Prostate gland (tissue), 2 donors: ENCODE measurements around the gene ZNF12. TPM values are rescaled to one million over a fixed set of nuclear protein-coding genes. Genes with fewer than 3 reads are reported as not detected.

Source experiments
- DNase-seq: peaks from one replicate; pipeline ENCODE4 v3.0.0-alpha.2; 2019; ENCODE audit warnings: low spot score
- H3K27ac ChIP-seq, 2 donors: fragments of 200-600 bp; sonication (generic); 2 replicates each; pipeline ENCODE4 v1.5.1; 2017 to 2019
- H3K27me3 ChIP-seq: fragments of 200-600 bp; sonication (generic); replicated peaks from 2 replicates; pipeline ENCODE4 v1.5.1; 2019; ENCODE audit not compliant: insufficient read depth
- H3K36me3 ChIP-seq, 2 donors: fragments of 200-600 bp; sonication (generic); 1 replicate in 1 of 2; 2 replicates in 1 of 2; pipeline versions ENCODE4 v1.5.1 to v1.8.1; 2017 to 2019
- H3K4me1 ChIP-seq: fragments of 200-600 bp; sonication (generic); replicated peaks from 2 replicates; pipeline ENCODE4 v1.5.1; 2019
- H3K4me3 ChIP-seq, 2 donors: fragments of 200-600 bp; sonication (generic); 2 replicates each; pipeline ENCODE4 v1.5.1; 2017 to 2019
- H3K9me3 ChIP-seq: fragments of 200-600 bp; sonication (generic); 2 replicates; pipeline ENCODE4 v1.5.1; 2017
- POLR2A ChIP-seq: fragments of 450-650 bp; IDR thresholded peaks from one replicate; pipeline ENCODE4 v1.6.1; 2016; ENCODE audit warnings: antibody characterized with exemption, mild to moderate bottlenecking
- POLR2AphosphoS5 ChIP-seq: sonication (generic); formaldehyde crosslinking; IDR thresholded peaks from one replicate; pipeline ENCODE4 v1.6.1; 2017; ENCODE audit warnings: antibody characterized with exemption
- WGBS: methylation state at CpG from one replicate; pipeline ENCODE4 v1.1.5; 2018; 5-methylcytosine and 5-hydroxymethylcytosine counted together
- intact Hi-C: fragments of 100-400 bp; cut with DNase I; formaldehyde crosslinking; loops from one replicate; pipeline ENCODE4 v1.14.2; 2022
- total RNA-seq, 2 donors: library from RNA; depleted of rRNA; stranded (reverse); fragments of >200 nt; gene quantifications; one replicate each; pipeline ENCODE4 v1.1.0, GENCODE V29; 2016
- TF ChIP-seq, protein P1 (sequence below), 4 experiments: fragments of 200-600 bp in 2 of 4; fragments of 450-650 bp in 2 of 4; sonication (generic) in 2 of 4; IDR thresholded peaks; 1 replicate in 3 of 4; 2 replicates in 1 of 4; pipeline ENCODE4 v1.5.1; 2016 to 2019; ENCODE audit warnings: antibody characterized with exemption in 4 of 4, mild to moderate bottlenecking in 2 of 4, moderate library complexity in 2 of 4

ZNF12 gene
- total RNA-seq, 2 donors from 2014 or later: 22.1 to 24.1 TPM

DNA sequence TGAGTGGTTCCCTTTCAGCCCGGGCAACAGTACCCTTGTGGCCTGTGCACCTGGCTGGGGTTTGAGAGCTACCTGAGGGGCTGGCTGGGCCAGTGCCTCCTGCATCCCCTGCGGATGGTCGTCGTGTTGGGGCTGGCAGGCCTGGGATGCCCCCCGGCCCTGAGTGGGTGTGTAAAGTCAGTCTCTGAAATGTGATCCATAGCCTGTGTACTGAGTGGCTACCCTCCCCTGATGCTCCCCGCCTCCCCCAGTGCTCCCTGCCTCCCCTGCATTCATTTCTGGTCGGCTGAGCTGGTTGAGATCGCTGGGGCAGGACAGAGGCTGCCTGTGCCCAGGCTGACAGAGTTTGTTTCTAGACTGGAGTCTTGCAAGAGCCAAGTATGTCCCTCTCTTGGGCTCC, 60.3 kb downstream of the ZNF12 start:
- no peak for DNase-seq
- intact Hi-C loops: no loop called here
- Histone ChIP-seq H3K9me3 (no peaks in the 10 kb centered on the region), H3K27ac (no peak overlapping the region), H3K27me3 (no peaks in the 10 kb centered on the region), H3K36me3 (peaks cover 7 to 27% of the 10 kb centered on the region in 2 donors), H3K4me3 (no peak overlapping the region), H3K4me1 (no peaks in the 10 kb centered on the region)
- WGBS: 42% methylated on average over 8 of the region's 8 CpGs
- TF ChIP-seq, protein P1, sequence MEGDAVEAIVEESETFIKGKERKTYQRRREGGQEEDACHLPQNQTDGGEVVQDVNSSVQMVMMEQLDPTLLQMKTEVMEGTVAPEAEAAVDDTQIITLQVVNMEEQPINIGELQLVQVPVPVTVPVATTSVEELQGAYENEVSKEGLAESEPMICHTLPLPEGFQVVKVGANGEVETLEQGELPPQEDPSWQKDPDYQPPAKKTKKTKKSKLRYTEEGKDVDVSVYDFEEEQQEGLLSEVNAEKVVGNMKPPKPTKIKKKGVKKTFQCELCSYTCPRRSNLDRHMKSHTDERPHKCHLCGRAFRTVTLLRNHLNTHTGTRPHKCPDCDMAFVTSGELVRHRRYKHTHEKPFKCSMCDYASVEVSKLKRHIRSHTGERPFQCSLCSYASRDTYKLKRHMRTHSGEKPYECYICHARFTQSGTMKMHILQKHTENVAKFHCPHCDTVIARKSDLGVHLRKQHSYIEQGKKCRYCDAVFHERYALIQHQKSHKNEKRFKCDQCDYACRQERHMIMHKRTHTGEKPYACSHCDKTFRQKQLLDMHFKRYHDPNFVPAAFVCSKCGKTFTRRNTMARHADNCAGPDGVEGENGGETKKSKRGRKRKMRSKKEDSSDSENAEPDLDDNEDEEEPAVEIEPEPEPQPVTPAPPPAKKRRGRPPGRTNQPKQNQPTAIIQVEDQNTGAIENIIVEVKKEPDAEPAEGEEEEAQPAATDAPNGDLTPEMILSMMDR (IDR thresholded peaks at IDR 0.05): no peak
- TF ChIP-seq POLR2AphosphoS5 (no peak), POLR2A (no peak)

DNA sequence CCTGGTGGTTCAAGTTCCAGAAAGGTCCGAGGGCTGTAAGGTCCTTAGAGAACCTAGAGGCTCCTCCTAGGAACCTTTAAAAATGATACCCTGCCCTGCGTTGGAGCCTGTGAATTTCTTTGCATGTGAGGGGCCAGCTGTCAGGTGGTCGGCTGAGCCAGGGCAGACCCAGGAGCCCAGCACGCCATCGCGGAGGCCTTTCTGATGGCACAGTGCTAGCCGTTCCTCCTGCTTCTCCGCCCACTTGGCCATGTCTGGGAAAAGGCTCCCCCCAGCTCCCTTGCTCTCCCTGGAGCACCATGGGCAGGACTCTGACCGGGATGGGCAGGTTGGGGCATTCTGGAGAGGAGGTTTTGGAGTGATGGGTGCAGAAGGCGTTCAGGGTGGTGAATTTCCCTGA, 62.0 kb downstream of the ZNF12 start:
- H3K36me3 ChIP-seq: peaks cover 7 to 27% of the 10 kb centered on the region in 2 donors
- H3K4me3 ChIP-seq: no peak overlapping the region
- H3K27me3 ChIP-seq: no peaks in the 10 kb centered on the region
- intact Hi-C loops: no loop called here
- no peaks in the 10 kb centered on the region for H3K4me1 ChIP-seq
- DNase-seq: no peak
- WGBS: 94% methylated on average over 10 of the region's 10 CpGs
- H3K9me3 ChIP-seq: no peaks in the 10 kb centered on the region
- TF ChIP-seq, protein P1 (IDR thresholded peaks at IDR 0.05): no peak
- H3K27ac ChIP-seq: no peak overlapping the region

GRCh38 chr7:6643915-6644625, 62.7 kb downstream of the ZNF12 start:
- no peak overlapping the region for H3K27ac ChIP-seq
- intact Hi-C loops: no loop called here
- peaks cover 7 to 27% of the 10 kb centered on the region in 2 donors for H3K36me3 ChIP-seq
- no peak overlapping the region for H3K4me3 ChIP-seq
- 92% methylated on average over 21 of the region's 21 CpGs for WGBS
- no peaks in the 10 kb centered on the region for H3K27me3 ChIP-seq
- no peak for DNase-seq
- TF ChIP-seq POLR2AphosphoS5: no peak
- no peaks in the 10 kb centered on the region for H3K4me1 ChIP-seq
- H3K9me3 ChIP-seq: no peaks in the 10 kb centered on the region

DNA sequence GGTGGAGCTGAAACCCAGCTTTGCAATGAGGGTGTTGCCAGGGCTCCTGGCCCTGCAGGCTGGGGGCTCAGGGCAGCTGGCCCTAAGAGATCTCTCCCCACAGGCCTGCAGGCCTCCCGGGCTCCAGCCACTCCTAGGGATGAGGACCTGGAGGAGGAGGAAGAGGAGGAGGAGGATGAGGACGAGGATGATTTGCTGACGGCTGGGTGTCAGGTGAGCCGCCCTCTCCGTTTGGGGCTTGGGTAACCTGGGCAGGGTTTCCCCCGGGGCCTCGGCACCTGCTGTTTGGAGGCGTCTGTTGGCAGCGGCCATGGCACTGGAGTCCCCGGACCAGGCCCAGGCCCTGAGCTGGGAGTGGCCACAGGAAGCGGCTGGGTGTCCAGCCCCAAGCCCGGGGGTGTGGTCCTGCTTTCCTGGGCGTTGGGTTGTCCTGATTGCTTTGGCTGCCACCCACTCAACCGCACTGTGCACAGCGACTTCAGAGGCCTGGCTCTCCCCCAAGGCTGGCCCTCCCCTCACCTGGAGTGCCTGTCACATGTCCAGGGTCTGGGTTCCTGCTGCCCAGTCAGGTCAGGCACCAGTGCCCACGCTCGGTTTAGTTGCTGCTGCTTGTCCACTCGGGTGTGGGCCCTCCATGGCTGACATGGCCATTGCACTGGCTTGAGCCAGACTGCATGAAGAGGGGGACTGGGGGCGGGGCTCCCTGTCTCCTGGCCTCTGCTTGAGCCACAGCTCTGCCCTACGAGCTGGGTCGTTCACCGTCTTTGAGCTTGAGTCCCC, 63.7 kb downstream of the ZNF12 start:
- no peak for DNase-seq
- no peaks in the 10 kb centered on the region for H3K9me3 ChIP-seq
- TF ChIP-seq POLR2A (no peak), POLR2AphosphoS5 (no peak)
- TF ChIP-seq, protein P1 (IDR thresholded peaks at IDR 0.05): no peak
- WGBS: 81% methylated on average over 18 of the region's 22 CpGs
- H3K27ac ChIP-seq: no peak overlapping the region
- H3K27me3 ChIP-seq: no peaks in the 10 kb centered on the region
- H3K4me3 ChIP-seq: no peak overlapping the region
- H3K36me3 ChIP-seq: peaks cover 7 to 27% of the 10 kb centered on the region in 2 donors
- peaks cover 4% of the 10 kb centered on the region for H3K4me1 ChIP-seq
- intact Hi-C loops: no loop called here

GRCh38 chr7:6642239-6642839, 64.4 kb downstream of the ZNF12 start:
- Histone ChIP-seq H3K27me3 (no peaks in the 10 kb centered on the region), H3K27ac (no peak overlapping the region), H3K9me3 (no peaks in the 10 kb centered on the region), H3K4me1 (peaks cover 6% of the 10 kb centered on the region), H3K36me3 (peaks cover 7 to 27% of the 10 kb centered on the region in 2 donors), H3K4me3 (no peak overlapping the region)
- 88% methylated on average over 24 of the region's 24 CpGs for WGBS
- no peak for DNase-seq
- intact Hi-C loops: no loop called here
- TF ChIP-seq POLR2AphosphoS5: no peak
- TF ChIP-seq POLR2A: no peak
- TF ChIP-seq, protein P1 (IDR thresholded peaks at IDR 0.05): no peak
